ENCODE results near the gene CORO7. TPM values are rescaled to one million over a fixed set of nuclear protein-coding genes. Genes with fewer than 3 reads are reported as not detected.

Gene CORO7
- total RNA-seq, 1 experiment from 2014 or later = 42.1 TPM

GRCh38 chr16:4306470-4307214 is 109.8 kb downstream of the CORO7 start:
- Histone ChIP-seq H3K27me3 (ENCODE audit: insufficient read depth, low read depth) (no peaks in the 10 kb centered on the region), H3K36me3 (ENCODE audit: low read depth) (0 out of 2 replicates have a peak, but pooled peaks cover 5% of the 10 kb centered on the region), H2AFZ (peak overlapping the region; percentile 94; the same call in 1 of the 2 replicates), H4K20me1 (ENCODE audit: insufficient read depth) (no peaks in the 10 kb centered on the region), H3F3A (ENCODE audit: insufficient read depth, low read depth) (peaks cover 31% of the 10 kb centered on the region; the same call in 1 of the 2 replicates), H3K9me3 (ENCODE audit: insufficient read depth, low read depth) (no peaks in the 10 kb centered on the region), H3K4me2 (peak overlapping the region; percentile 92), H3K79me2 (ENCODE audit: low read depth) (peaks cover 12% of the 10 kb centered on the region), H3K4me1 (replicated peaks; ENCODE audit: insufficient read depth) (peaks cover 26% of the 10 kb centered on the region), H3K4me3 (peak overlapping the region; percentile 87), H3K27ac (peak overlapping the region; percentile 26; the same call in 1 of the 2 replicates), H3K9me2 (ENCODE audit: insufficient read depth) (no peaks in the 10 kb centered on the region)
- no peak for TF ChIP-seq EZH2 (IDR thresholded peaks at IDR 0.05; ENCODE audit: low read depth)
- no peak for TF ChIP-seq CTCF (conservative IDR thresholded peaks at IDR 0.05)
- BruUV-seq (replicated peaks) = no TSS peak
- no peak for DNase-seq
- intact Hi-C loops (cut with micrococcal nuclease; ENCODE audit: unreplicated experiment) = loop anchor here (1.0 kb wide), 3 partner anchors 7 to 87 kb away; no protein-coding TSS in a partner anchor
- CTCF ChIA-PET = interaction anchor here (0.5 to 0.6 kb wide), 2 partner anchors 14 to 18 kb away, joined by 3 read pairs; no protein-coding TSS in a partner anchor
- POLR2A ChIA-PET (ENCODE audit: unreplicated experiment) = no interaction called here

Other genes starting within 250 kb of the CORO7 start
- gene SRL, start 174.5 kb downstream of the CORO7 start, total RNA-seq (2021) = not detected in 2 replicates
- 25.0 and 34.8 TPM in 2 replicates for gene TFAP4, start 143.6 kb downstream of the CORO7 start, total RNA-seq (2021)
- 44.2 and 48.3 TPM in 2 replicates for gene GLIS2, start 100.5 kb downstream of the CORO7 start, total RNA-seq (2021)
- gene PAM16, start 65.3 kb downstream of the CORO7 start, total RNA-seq (2021) = 95.9 and 110 TPM in 2 replicates
- gene VASN, start 44.7 kb downstream of the CORO7 start, total RNA-seq (2021) = 45.3 and 49.8 TPM in 2 replicates
- gene DNAJA3, start 9.3 kb upstream of the CORO7 start, total RNA-seq (2021) = 58.9 and 66.5 TPM in 2 replicates
- 118 and 141 TPM in 2 replicates for gene NMRAL1, start 58.0 kb upstream of the CORO7 start, total RNA-seq (2021)
- gene HMOX2, start 59.8 kb upstream of the CORO7 start, total RNA-seq (2021) = 68.1 and 69.5 TPM in 2 replicates
- 10.7 and 18.4 TPM in 2 replicates for gene CDIP1, start 122.2 kb upstream of the CORO7 start, total RNA-seq (2021)
- 0.13 and 0.15 TPM in 2 replicates for gene C16orf96, start 139.7 kb upstream of the CORO7 start, total RNA-seq (2021)
- 58.4 and 68.7 TPM in 2 replicates for gene UBALD1, start 198.3 kb upstream of the CORO7 start, total RNA-seq (2021)
- 67.9 and 70.4 TPM in 2 replicates for gene MGRN1, start 208.2 kb upstream of the CORO7 start, total RNA-seq (2021)

All from PC-9 (cell line).